AG04449 (cell line): ENCODE measurements around the gene TEAD1.

Experiments
- CTCF ChIA-PET: fragments of 350-600 bp; formaldehyde crosslinking; extraction: SDS; loops from one replicate; lab custom pipeline; 2021; ENCODE audit warnings: antibody characterized with exemption; lab: Yijun Ruan, JAX
- POLR2A ChIA-PET: fragments of 400-600, 350-600 bp; formaldehyde crosslinking; extraction: SDS; loops from one replicate; lab custom pipeline; 2020; ENCODE audit warnings: antibody characterized with exemption, inconsistent platforms; lab: Yijun Ruan, JAX
- DNase-seq: peaks from one replicate; pipeline ENCODE4 v3.0.0-alpha.2; 2010; ENCODE audit warnings: low read depth, low spot score
- H3K4me3 ChIP-seq: 2 replicates; pipeline ENCODE4 v1.5.1; 2011; ENCODE audit warnings: low read depth, mild to moderate bottlenecking, control low read depth, low read length
- CTCF ChIP-seq: IDR thresholded peaks from one replicate; pipeline ENCODE4 v1.5.1; 2011; ENCODE audit warnings: mild to moderate bottlenecking, moderate library complexity, low read length, control low read depth, inconsistent platforms; ENCODE audit not compliant: insufficient read depth; ENCODE audit errors: missing control alignments

The TEAD1 gene

GRCh38 chr11:12642040-12642439 is 32.2 kb upstream of the TEAD1 start:
- H3K4me3 ChIP-seq: no peak overlapping the region
- POLR2A ChIA-PET: no interaction called here
- CTCF ChIA-PET: interaction anchor here (1.0 to 1.3 kb wide), 2 partner anchors 9 kb away, joined by 3 read pairs; no protein-coding TSS in a partner anchor
- no peak for TF ChIP-seq CTCF
- no peak for DNase-seq

- CTCF ChIA-PET: interaction anchor here (1.3 kb wide), 1 partner anchor 10 kb away, joined by 3 read pairs; no protein-coding TSS in a partner anchor
- POLR2A ChIA-PET: no interaction called here
- no peak overlapping the region for H3K4me3 ChIP-seq
- DNase-seq: no peak
- TF ChIP-seq CTCF: no peak
Observed at GRCh38 chr11:12642806-12643428, 31.3 kb upstream of the TEAD1 start.

- CTCF ChIA-PET: no interaction called here
- DNase-seq: no peak
- no peak for TF ChIP-seq CTCF
- POLR2A ChIA-PET: no interaction called here
- no peak overlapping the region for H3K4me3 ChIP-seq
Observed at GRCh38 chr11:12646478-12646877, 27.7 kb upstream of the TEAD1 start.

- TF ChIP-seq CTCF: no peak
- CTCF ChIA-PET: interaction anchor here (1.4 to 2.0 kb wide), 2 partner anchors 16 to 235 kb away, joined by 3 to 5 read pairs; no protein-coding TSS in a partner anchor
- POLR2A ChIA-PET: no interaction called here
- H3K4me3 ChIP-seq: no peak overlapping the region
- DNase-seq: no peak
Observed at GRCh38 chr11:12653729-12654128, 20.5 kb upstream of the TEAD1 start.

- no peak for DNase-seq
- no peak for TF ChIP-seq CTCF
- no peak overlapping the region for H3K4me3 ChIP-seq
- CTCF ChIA-PET: interaction anchor here (2.0 kb wide), 1 partner anchor 233 kb away, joined by 5 read pairs; no protein-coding TSS in a partner anchor
- POLR2A ChIA-PET: no interaction called here
Observed at GRCh38 chr11:12655842-12656241, 18.4 kb upstream of the TEAD1 start.

GRCh38 chr11:12657336-12657735 is 16.9 kb upstream of the TEAD1 start:
- DNase-seq: no peak
- no peak for TF ChIP-seq CTCF
- ChIA-PET POLR2A (no interaction called here), CTCF (no interaction called here)
- no peak overlapping the region for H3K4me3 ChIP-seq
